ENCODE results near the gene CHST11. TPM values are rescaled to one million over a fixed set of nuclear protein-coding genes. Genes with fewer than 3 reads are reported as not detected.
"Not testable (repeated sequence)": the region's sequence is repeated elsewhere in the genome, so short reads cannot be mapped to it uniquely, and the experiment has no call there.

Gene CHST11
- polyA plus RNA-seq, 4 donors = 7.1 to 8.3 (median 7.7) TPM

DNA sequence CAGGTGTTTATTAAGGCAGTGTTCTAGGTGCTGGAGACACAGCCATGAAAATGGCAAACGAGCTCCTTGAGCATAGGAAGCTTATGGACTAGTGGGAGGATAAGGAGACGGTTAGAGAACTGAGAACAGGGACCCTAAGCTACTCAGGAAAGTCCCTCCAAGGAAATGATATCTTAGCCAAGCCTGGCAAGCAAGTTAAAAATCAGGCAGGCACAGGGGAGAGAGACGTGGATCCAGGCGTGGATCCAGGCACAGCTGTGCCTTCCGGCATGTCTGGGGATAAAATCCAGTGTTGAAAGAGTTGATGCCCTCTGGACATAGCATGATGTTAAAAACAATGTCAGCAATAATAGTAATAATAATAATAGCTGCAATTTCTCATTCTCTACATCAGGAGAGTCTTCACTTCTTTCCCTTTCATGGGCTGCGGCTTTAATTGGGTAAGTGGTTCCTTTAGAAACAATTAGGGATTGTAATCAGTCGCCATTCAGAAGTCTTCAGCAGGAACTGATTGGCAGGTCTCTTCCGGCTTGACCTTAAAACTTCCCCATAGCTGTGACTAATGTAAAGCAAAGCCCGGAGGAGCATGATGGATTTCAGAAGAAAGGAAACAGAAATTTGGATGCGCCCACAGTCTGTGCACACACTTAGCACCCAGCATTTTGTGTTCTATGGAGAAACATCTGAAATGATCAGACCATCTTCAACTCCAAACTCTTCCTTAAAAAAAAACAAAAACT, 271.1 kb downstream of the CHST11 start:
- DNase-seq (ENCODE audit: low read depth in 4 of 4, low spot score in 3 of 4) = no peak

DNA sequence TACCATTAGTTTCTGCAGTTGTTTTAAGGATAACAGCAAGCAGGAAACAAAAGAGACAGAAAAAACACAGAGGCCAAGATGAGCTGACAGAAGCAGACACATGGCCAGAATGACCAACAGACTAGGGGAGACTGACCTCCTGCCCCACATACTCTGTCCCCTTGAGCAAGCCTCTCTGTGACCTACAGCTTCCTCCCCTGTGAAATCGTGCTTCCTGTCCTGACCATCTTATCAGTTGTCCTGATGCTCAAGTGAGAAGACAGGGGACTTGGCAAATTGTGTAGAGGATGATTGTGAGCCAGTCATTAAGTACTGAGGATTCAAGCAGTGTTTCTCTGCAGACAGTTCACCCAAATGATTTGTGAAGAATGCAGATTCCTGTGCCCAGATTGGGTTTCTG, 272.3 kb downstream of the CHST11 start:
- DNase-seq (ENCODE audit: low read depth in 4 of 4, low spot score in 3 of 4) = no peak

DNA sequence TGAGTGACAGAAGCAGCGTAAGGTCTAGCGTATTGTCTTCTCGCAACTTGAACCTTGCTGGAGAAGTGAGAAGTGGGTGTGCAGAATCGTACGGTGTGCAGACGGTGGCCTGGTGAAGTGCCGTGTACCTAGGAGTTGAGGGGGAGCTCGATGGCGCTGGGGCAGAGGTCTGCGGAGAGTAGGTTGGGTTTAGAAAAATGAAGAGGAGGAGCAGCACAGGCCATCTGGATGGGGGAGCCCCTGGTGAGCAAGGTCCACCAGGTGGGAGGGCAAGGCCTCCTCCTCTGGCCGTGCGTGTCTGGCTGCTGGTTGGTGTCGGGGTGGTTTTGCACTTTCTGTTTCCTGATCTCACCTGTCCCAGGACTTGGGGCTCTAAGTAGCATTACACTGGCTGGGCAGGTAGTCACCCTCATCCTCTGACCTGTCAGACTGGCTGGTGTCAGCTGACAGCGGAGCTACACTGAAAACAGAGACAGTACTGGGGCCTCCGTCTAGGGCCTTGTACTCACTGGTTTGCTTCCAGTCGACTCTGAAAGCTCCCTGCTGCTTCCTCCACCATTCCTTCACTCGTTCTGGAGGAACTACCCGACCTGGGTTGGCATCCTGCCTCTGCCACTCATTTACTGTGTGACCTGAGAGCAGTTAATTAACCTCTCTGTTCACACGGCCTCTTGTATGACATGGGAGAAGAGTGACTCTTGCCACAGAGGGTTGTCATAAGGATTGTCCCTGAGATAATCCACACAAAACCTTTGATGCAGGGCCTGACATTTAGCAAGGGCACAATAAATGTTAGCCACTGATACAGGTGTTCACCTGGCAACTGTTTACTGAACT, 273.1 kb downstream of the CHST11 start:
- no peak for DNase-seq (ENCODE audit: low read depth in 4 of 4, low spot score in 3 of 4)

GRCh38 chr12:104730763-104731162, 274.0 kb downstream of the CHST11 start:
- no peak for DNase-seq (ENCODE audit: low read depth in 4 of 4, low spot score in 3 of 4)

GRCh38 chr12:104733717-104734175, 277.0 kb downstream of the CHST11 start:
- DNase-seq (ENCODE audit: low read depth in 4 of 4, low spot score in 3 of 4) = no peak

- no peak for DNase-seq (ENCODE audit: low read depth in 4 of 4, low spot score in 3 of 4)
Measured at GRCh38 chr12:104734541-104735095, 277.9 kb downstream of the CHST11 start.

DNA sequence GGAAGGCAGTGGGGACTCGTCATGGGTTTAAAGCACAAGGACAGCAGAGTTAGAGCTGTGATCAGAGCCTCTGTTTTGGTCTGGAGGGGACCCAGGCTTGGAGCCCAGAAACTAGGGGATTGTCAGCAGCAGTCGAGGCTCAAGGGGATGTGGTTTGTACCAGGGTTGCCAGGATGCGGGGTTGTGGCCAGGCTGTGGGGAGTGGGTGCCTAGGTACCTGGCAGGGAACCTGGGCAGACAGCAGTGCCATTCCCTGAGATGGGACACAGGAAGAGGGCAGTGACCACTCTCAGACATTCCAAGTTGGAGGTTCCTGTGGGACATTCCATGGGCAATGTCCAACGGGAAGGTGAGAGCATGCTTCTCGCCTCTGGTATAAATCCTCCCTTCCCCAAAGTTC, 279.1 kb downstream of the CHST11 start:
- DNase-seq (ENCODE audit: low read depth in 4 of 4, low spot score in 3 of 4) = no peak

DNA sequence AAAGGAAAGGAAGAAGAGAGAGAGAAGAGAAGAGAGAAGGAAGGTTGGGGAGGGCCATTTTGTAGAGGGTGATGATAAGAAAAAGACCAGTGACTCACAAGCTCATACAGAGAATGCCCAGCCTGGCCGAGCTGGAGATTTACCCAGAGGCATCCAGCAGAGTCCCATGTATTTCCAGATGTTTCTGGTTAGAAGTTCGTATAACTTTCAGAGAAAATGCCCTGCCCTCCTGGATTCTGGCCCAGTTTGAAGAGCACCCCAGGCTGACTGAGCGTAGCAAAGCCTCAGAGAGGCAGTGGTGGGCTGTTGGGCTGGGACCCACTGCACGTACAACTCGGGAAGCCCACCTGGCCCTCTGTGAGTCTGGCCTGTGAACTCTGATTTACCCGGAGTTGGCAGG, 279.6 kb downstream of the CHST11 start:
- DNase-seq (ENCODE audit: low read depth in 4 of 4, low spot score in 3 of 4) = no peak

GRCh38 chr12:104737113-104737512, 280.4 kb downstream of the CHST11 start:
- no peak for DNase-seq (ENCODE audit: low read depth in 4 of 4, low spot score in 3 of 4)

- DNase-seq (ENCODE audit: low read depth in 4 of 4, low spot score in 3 of 4) = no peak
Measured at GRCh38 chr12:104737791-104738301, 281.1 kb downstream of the CHST11 start.

GRCh38 chr12:104738331-104738730, 281.6 kb downstream of the CHST11 start:
- DNase-seq (ENCODE audit: low read depth in 4 of 4, low spot score in 3 of 4) = peak in 1 of 4 donors; percentile 56

GRCh38 chr12:104738776-104739642, 282.3 kb downstream of the CHST11 start:
- no peak for DNase-seq (ENCODE audit: low read depth in 4 of 4, low spot score in 3 of 4)

DNA sequence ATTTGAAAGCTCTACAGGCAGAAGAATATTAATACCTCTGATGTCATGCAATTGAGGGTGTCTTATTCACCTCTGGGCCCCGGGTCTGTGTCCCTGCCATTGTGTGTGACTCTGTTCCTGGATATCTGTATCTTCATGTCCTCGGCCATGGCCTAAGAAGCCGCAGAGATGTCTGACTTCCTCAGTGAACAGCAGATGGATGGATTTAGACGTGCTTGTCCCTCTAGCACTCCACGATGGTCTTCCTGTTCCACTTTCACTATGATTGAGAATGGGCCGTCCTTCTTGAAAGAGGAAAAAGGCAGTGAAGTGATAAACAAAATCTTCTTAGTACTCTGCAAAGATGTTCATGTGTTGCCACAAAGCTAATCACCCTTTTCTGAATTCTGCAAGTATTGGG, 283.9 kb downstream of the CHST11 start:
- no peak for DNase-seq (ENCODE audit: low read depth in 4 of 4, low spot score in 3 of 4)

- no peak for DNase-seq (ENCODE audit: low read depth in 4 of 4, low spot score in 3 of 4)
Measured at GRCh38 chr12:104741077-104741476, 284.3 kb downstream of the CHST11 start.

- DNase-seq (ENCODE audit: low read depth in 4 of 4, low spot score in 3 of 4) = no peak
Measured at GRCh38 chr12:104741497-104742367, 285.0 kb downstream of the CHST11 start.

DNA sequence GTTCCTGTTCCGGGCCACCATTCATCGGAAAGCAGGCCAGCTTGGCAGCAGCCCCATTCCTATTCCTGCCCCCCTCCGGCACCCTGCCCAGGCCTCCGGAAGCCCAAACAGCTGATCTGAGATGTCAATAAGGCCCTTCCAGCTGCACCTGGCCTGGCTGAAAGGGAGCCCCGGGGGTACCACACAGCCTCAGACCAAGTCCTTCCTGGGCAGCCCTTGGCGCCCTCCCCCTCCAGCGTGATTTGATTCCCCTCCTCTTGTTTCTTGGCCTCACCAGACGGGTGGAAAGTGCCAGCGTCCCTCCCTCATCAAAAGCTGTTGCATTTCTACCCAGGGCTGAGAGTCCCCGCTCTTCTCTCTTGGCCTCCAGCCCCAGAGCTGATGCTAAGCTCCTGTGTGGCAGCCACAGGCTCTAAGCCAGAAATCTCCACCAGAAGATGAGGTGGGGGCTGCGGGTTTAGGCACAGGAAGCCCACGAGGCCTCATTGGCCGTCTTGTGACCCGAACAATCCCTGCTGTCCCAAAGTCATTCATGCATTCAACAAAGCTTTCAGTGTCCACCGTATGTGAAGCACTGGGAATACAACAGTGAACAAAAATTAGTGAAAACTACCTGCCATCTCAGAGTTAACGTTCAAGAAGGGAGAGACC, 285.9 kb downstream of the CHST11 start:
- DNase-seq (ENCODE audit: low read depth in 4 of 4, low spot score in 3 of 4) = no peak

DNA sequence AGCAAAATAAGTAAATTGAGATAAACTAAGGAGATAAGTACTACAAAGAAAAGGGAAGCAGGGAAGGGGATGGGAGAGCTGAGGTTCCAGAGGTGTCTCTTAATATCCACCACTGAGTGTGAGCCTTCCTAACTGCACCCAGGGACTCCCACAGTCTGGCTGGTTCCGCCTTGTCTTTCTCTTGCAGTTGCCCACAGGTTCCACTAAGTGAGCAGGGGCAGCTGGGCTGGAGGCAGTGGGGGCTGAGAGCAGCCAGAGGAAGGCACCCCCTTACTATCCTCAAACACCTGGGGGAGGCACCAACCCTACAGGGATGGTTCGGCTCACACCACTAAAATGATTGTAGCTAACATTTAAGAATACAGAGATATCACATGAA, 286.4 kb downstream of the CHST11 start:
- DNase-seq (ENCODE audit: low read depth in 4 of 4, low spot score in 3 of 4) = no peak

DNA sequence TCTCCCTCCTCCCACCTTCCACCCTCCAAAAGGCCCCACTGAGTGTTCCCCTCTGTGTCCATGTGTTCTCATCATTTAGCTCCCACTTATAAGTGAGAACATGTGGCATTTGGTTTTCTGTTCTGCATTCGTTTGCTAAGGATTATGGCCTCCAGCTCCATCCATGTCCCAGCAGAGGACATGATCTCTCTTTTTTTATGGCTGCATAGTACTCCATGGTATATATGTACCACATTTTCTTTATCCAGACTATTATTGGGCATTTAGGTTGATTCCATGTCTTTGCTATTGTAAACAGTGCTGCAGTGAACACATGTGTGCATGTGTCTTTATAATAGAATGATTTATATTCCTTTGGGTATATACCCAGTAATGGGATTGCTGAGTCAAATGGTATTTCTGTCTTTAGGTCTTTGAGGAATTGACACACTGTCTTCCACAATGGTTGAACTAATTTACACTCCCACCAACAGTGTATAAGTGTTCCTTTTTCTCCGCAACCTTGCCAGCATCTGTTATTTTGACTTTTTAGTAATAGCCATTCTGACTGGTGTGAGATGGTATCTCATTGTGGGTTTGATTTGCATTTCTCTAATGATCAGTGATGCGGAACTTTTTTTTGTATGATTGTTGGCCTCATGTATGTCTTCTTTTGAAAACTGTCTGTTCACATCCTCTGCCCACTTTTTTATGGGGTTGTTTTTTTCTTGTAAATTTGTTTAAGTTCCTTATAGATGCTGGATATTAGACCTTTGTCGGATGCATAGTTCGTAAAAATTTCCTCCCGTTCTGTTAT, 287.2 kb downstream of the CHST11 start:
- not testable (repeated sequence) for DNase-seq (ENCODE audit: low read depth in 4 of 4, low spot score in 3 of 4)

Measured in right renal pelvis (tissue), 4 donors.